NCI-H226 (cell line): ENCODE results near the gene REXO4.

ENCODE experiments used
- DNase-seq: peaks from one replicate; pipeline ENCODE4 v3.0.0-alpha.2; 2015

Gene REXO4

GRCh38 chr9:133362359-133363044, 55.3 kb downstream of the REXO4 start:
- DNase-seq, result no peak

DNA sequence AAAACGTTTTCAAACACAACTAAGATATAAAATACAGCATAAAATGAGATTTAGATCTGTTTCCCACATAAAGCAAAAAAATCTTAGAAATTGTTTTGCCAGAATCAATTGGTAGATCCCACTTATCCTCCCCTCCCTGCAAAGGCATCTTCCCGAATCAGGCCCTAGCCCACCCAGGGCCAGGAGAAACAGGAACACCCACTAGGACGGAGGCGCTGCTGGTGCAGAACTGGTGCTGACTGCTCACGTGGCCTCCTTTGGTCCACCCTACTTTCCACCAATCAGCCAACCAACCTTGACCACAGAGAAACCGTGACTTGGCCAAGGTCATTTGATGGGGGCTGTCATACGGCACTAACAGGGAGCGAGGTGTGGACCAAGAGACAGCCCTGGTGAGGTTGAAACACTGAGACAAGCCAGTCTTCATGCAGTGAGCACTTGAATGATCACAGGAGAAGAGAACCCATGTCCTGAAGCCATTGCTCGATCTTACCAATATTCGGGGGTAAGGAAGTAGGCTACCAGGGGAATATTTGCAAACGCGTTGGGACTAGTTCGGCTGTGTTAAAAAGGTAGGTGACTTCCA, 56.2 kb downstream of the REXO4 start:
- no peak for DNase-seq

DNA sequence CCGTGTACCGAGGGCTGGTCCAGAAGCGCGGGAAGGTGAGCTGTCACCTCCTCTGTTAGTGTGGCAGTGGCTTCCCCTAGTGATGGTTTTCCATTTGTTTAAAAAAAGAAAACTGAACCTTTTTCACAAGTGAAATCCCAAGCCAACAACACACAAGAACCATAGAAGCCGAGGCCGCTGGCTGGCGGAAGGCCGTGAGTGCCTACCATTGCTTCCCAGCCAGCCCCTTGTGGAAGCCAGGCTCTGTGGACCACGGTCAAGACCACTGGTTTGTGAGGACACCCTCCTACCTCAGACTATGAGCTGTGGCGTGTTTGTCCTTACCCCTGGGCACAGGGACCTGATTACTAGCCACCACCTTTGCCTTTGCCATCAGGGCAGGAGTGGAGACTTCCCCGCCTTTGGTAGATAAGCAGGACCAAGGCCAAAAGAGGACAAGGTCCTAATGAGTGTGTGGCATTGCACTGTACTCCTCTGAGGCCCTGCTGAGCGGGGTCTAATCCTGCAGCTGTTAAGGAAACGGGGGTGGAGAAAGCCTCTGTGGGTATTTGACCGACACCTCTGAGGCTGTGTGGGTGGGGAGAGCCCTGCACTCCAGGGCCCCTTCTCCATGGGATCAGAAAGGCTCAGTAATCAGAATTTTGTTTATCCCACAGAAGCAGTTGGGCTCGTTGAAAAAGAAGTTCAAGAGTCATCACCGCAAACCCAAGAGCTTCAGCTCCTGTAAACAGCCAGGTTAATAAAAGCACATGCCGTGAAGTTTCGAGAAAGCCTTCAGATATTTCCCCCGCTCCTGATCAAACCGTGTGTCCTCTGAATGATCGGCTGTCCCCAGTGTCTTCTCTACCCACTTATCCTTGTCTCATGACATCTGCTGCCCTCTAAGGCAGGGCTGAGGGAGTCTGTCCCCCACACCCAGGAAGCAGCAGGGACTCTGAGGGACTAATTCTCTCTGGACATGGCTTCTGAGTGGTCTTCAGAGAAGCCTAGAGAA, 57.1 kb downstream of the REXO4 start:
- no peak for DNase-seq

GRCh38 chr9:133359399-133360175, 58.2 kb downstream of the REXO4 start:
- DNase-seq, result no peak

DNA sequence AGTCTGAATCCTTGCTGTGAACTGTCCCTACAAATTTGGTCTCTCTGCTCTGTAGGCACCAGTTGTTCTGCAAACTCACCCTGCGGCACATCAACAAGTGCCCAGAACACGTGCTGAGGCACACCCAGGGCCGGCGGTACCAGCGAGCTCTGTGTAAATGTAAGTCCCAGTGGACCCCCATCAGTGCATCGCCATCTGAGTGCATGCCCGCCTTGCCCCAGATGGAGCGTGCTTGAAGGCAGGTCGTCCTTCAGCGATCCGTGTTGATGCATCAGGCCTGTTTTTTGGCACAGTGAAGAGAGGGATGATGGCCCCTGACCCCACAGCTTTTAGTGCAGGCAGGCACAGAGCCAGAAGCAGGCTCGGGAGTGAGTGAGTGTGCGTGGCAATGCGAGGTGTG, 60.2 kb downstream of the REXO4 start:
- no peak for DNase-seq

DNA sequence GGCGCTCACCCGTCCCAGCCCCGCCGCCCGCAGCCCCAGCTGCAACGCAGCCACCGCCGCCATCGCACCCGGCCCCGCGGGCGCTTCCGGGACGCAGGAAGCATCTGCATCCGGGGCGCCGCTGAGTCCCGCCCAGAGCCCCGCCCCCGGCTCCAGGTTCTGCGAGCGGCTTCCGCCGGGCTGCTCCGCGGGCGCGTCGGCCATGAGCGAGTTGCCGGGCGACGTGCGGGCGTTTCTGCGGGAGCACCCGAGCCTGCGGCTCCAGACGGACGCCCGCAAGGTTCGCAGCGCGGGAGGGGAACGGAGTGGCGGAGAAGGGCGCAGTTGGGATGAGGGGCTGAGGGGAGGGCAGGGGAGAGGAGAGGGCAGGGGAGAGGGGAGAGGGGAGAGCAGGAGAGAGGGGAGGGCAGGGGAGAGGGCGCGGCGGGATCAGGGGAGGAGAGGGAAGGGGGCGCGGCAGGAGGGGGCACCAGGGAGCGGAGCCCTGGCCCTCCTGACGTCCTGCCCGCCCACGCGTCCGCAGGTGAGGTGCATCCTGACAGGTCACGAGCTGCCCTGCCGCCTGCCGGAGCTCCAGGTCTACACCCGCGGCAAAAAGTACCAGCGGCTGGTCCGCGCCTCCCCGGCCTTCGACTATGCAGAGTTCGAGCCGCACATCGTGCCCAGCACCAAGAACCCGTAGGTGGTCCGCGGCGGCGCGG, 61.3 kb downstream of the REXO4 start, which contains the start of the genes SURF1 and SURF2:
Gene SURF1, minus strand, starts transcription at position 97 of the 701 bp plus-strand sequence. Its CDS starts 34 bp downstream, at position 63.
Gene SURF2, plus strand, starts transcription at position 160 of the 701 bp plus-strand sequence. Its CDS starts 43 bp downstream, at position 203.
- peak; percentile 81 for DNase-seq
